ENCODE measurements around the gene SMC2. TPM values are rescaled to one million over a fixed set of nuclear protein-coding genes. Genes with fewer than 3 reads are reported as not detected.

SMC2 gene
- polyA plus RNA-seq, 2 of the 4 experiments (the other 2 are of a cell fraction): 33.9 to 43.3 TPM

- TF ChIP-seq CBX2 (IDR thresholded peaks at IDR 0.05; ENCODE audit: borderline replicate concordance, low read depth) (no peak), ELK1 (IDR thresholded peaks at IDR 0.05; ENCODE audit: low read depth, low read length) (no peak), CEBPB (IDR thresholded peaks at IDR 0.05) (no peak)
These were observed 5.5 kb downstream of the SMC2 start (continued) for GRCh38 chr9:104099630-104100029.

- DNase-seq (ENCODE audit: low read depth in 1 of 2, low spot score in 1 of 2): no peak
- 0% methylated on average over 1 of the region's 1 CpG for WGBS (ENCODE audit: missing lambda C conversion rate)
- POLR2A ChIA-PET: no interaction called here
- Histone ChIP-seq H3K27ac (no peak overlapping the region), H3K4me2 (no peak overlapping the region), H3K4me1 (no peaks in the 10 kb centered on the region), H3K9me3 (no peaks in the 10 kb centered on the region), H3K4me3 (no peak overlapping the region)
- peak; percentile 85 for TF ChIP-seq MAFK (IDR thresholded peaks at IDR 0.05; ENCODE audit: partially characterized antibody)
- TF ChIP-seq SREBF2 (IDR thresholded peaks at IDR 0.05): no peak
- FAIRE-seq: no peak
- ATAC-seq: no peak
- CTCF ChIA-PET: interaction anchor here (1.4 kb wide), 1 partner anchor 10 kb away, joined by 3 read pairs; the partner anchor contains the start of gene SMC2
These were observed 10.3 kb downstream of the SMC2 start for GRCh38 chr9:104104360-104104759.

- Histone ChIP-seq H3K27ac (no peak overlapping the region), H3K9me3 (no peaks in the 10 kb centered on the region), H3K4me1 (no peaks in the 10 kb centered on the region), H3K4me2 (no peak overlapping the region), H3K4me3 (no peak overlapping the region)
- FAIRE-seq (no peak), DNase-seq (ENCODE audit: low read depth in 1 of 2, low spot score in 1 of 2) (no peak), ATAC-seq (no peak)
- ChIA-PET POLR2A (no interaction called here), CTCF (no interaction called here)
- 94% methylated on average over 5 of the region's 5 CpGs for WGBS (ENCODE audit: missing lambda C conversion rate)
- no peak for TF ChIP-seq PHF8 (IDR thresholded peaks at IDR 0.05; ENCODE audit: borderline replicate concordance, low read depth)
These were observed 13.7 kb downstream of the SMC2 start for GRCh38 chr9:104107799-104108198.

- no peak overlapping the region for H3K4me3 ChIP-seq
- no peaks in the 10 kb centered on the region for H3K4me1 ChIP-seq
- no peak overlapping the region for H3K27ac ChIP-seq
- FAIRE-seq (no peak), ATAC-seq (no peak), DNase-seq (ENCODE audit: low read depth in 1 of 2, low spot score in 1 of 2) (no peak)
- POLR2A ChIA-PET: no interaction called here
- H3K9me3 ChIP-seq: no peaks in the 10 kb centered on the region
- CTCF ChIA-PET: no interaction called here
- H3K4me2 ChIP-seq: no peak overlapping the region
- 96% methylated on average over 4 of the region's 4 CpGs for WGBS (ENCODE audit: missing lambda C conversion rate)
- TF ChIP-seq EP300 (IDR thresholded peaks at IDR 0.05) (no peak), REST (IDR thresholded peaks at IDR 0.05) (no peak), HEYL (CRISPR knock-in tag; IDR thresholded peaks at IDR 0.05) (no peak), E2F6 (IDR thresholded peaks at IDR 0.05; ENCODE audit: borderline replicate concordance, low read depth) (no peak), USF2 (IDR thresholded peaks at IDR 0.05) (no peak), MAX (IDR thresholded peaks at IDR 0.05) (no peak)
These were observed 14.2 kb downstream of the SMC2 start for GRCh38 chr9:104108315-104108714.

All from A549 (cell line).